HepG2 (cell line): Measurements from ENCODE around the gene TST. TPM values are rescaled to one million over a fixed set of nuclear protein-coding genes. Genes with fewer than 3 reads are reported as not detected.

Source experiments
- ATF3 ChIP-seq: sonication (generic); formaldehyde crosslinking; IDR thresholded peaks from 2 replicates; pipeline ENCODE4 v1.4.0; 2020; ENCODE audit warnings: missing genetic modification reagents
- BATF2 ChIP-seq: sonication (generic); formaldehyde crosslinking; IDR thresholded peaks from 2 replicates; pipeline ENCODE4 v1.8.0; 2022; ENCODE audit warnings: mild to moderate bottlenecking, missing genetic modification reagents, moderate library complexity
- FUBP1 ChIP-seq: sonication (generic); formaldehyde crosslinking; IDR thresholded peaks from 2 replicates; pipeline ENCODE4 v1.5.1; 2020; ENCODE audit warnings: missing genetic modification reagents, mild to moderate bottlenecking, borderline replicate concordance
- GTF2F1 ChIP-seq: fragments of 150-350 bp; IDR thresholded peaks from 2 replicates; pipeline ENCODE4 v1.6.1; 2014; ENCODE audit warnings: low read length
- HDAC1 ChIP-seq: sonication (generic); formaldehyde crosslinking; IDR thresholded peaks from 2 replicates; pipeline ENCODE4 v1.5.1; 2020; ENCODE audit warnings: mild to moderate bottlenecking, missing genetic modification reagents
- HES4 ChIP-seq: sonication (generic); formaldehyde crosslinking; IDR thresholded peaks from 2 replicates; pipeline ENCODE4 v1.9.0; 2021; ENCODE audit warnings: mild to moderate bottlenecking, missing genetic modification reagents, borderline replicate concordance
- HNF4G ChIP-seq, 2 experiments: sonication (generic) in 1 of 2; formaldehyde crosslinking in 1 of 2; IDR thresholded peaks; 2 replicates each; pipeline versions ENCODE4 v1.4.0 to v1.6.1; 2011 to 2020; ENCODE audit warnings: borderline replicate concordance in 2 of 2, low read depth in 2 of 2, mild to moderate bottlenecking in 2 of 2, low read length in 1 of 2, missing genetic modification reagents in 1 of 2, moderate library complexity in 1 of 2
- HNRNPK ChIP-seq: fragments of 200-400 bp; formaldehyde crosslinking; IDR thresholded peaks from 2 replicates; pipeline ENCODE4 v1.6.1; 2018; ENCODE audit warnings: low read length, low read depth, moderate library complexity, mild to moderate bottlenecking; ENCODE audit not compliant: poor library complexity, severe bottlenecking
- KAT2B ChIP-seq: fragments of 150-350 bp; IDR thresholded peaks from 2 replicates; pipeline ENCODE4 v1.6.1; 2014; ENCODE audit warnings: low read depth, low read length, borderline replicate concordance
- MXD1 ChIP-seq: sonication (generic); formaldehyde crosslinking; IDR thresholded peaks from 2 replicates; pipeline ENCODE4 v1.4.0; 2020; ENCODE audit warnings: mild to moderate bottlenecking, missing genetic modification reagents
- TEAD2 ChIP-seq: sonication (generic); formaldehyde crosslinking; IDR thresholded peaks from 2 replicates; pipeline ENCODE4 v1.9.0; 2021; ENCODE audit warnings: missing genetic modification reagents
- ZC3H4 ChIP-seq: sonication (generic); formaldehyde crosslinking; IDR thresholded peaks from 2 replicates; pipeline ENCODE4 v1.4.0; 2020; ENCODE audit warnings: missing genetic modification reagents, borderline replicate concordance
- ZKSCAN8 ChIP-seq: IDR thresholded peaks from 2 replicates; pipeline ENCODE4 v1.6.1; 2016; ENCODE audit warnings: borderline replicate concordance, missing genetic modification reagents, missing compliant biosample characterization
- ZNF18 ChIP-seq: sonication (generic); formaldehyde crosslinking; IDR thresholded peaks from 2 replicates; pipeline ENCODE4 v1.8.0; 2022; ENCODE audit warnings: mild to moderate bottlenecking, missing genetic modification reagents; ENCODE audit not compliant: insufficient replicate concordance
- ZNF3 ChIP-seq: IDR thresholded peaks from 2 replicates; pipeline ENCODE4 v1.7.0; 2017; ENCODE audit warnings: inconsistent platforms
- ZNF335 ChIP-seq: sonication (generic); formaldehyde crosslinking; IDR thresholded peaks from 2 replicates; pipeline ENCODE4 v1.4.0; 2020; ENCODE audit warnings: missing genetic modification reagents
- ZNF564 ChIP-seq: sonication (generic); formaldehyde crosslinking; IDR thresholded peaks from 2 replicates; pipeline ENCODE4 v1.8.1; 2023; ENCODE audit warnings: mild to moderate bottlenecking, missing genetic modification reagents
- ZNF574 ChIP-seq: sonication (generic); formaldehyde crosslinking; IDR thresholded peaks from 2 replicates; pipeline ENCODE4 v1.4.0; 2020; ENCODE audit warnings: missing genetic modification reagents
- ZNF713 ChIP-seq: sonication (generic); formaldehyde crosslinking; IDR thresholded peaks from 2 replicates; pipeline ENCODE4 v1.4.0; 2020; ENCODE audit warnings: mild to moderate bottlenecking, missing genetic modification reagents
- ZNF883 ChIP-seq: sonication (generic); formaldehyde crosslinking; IDR thresholded peaks from 2 replicates; pipeline ENCODE4 v1.5.1; 2020; ENCODE audit warnings: mild to moderate bottlenecking, missing genetic modification reagents; ENCODE audit errors: not compliant biosample characterization
- polyA plus RNA-seq, 8 experiments: library from polyadenylated mRNA; depleted of rRNA in 3 of 8; stranded (reverse) in 7 of 8; unstranded in 1 of 8; fragments of >200 nt; fragmentation: Illumina TruSeq in 4 of 8; extraction: Trizol in 4 of 8; gene quantifications; 2 replicates each; pipeline versions ENCODE4 v1.2.1 to v1.2.3, GENCODE V29; 2011 to 2016; ENCODE audit warnings: low read depth in 4 of 8, missing spikeins in 1 of 8, mixed read lengths in 1 of 8; ENCODE audit not compliant: insufficient read depth in 1 of 8
- total RNA-seq, 5 experiments: library from RNA; depleted of rRNA; stranded (reverse); fragments of >200 nt; fragmentation: Illumina TruSeq; extraction: Trizol; gene quantifications; 2 replicates each; pipeline ENCODE4 v1.2.3, GENCODE V29; 2016; ENCODE audit warnings: low read depth in 1 of 5

Gene TST
- total and polyA plus RNA-seq, 2 of the 13 experiments (the other 11 are each of a cell fraction or from before 2014, with no cell fraction given) = 44.6 to 63.6 TPM

GRCh38 chr22:37033605-37034430 lies 14.6 kb upstream of the TST start (continued):
- TF ChIP-seq MXD1 (CRISPR knock-in tag) (no peak), BATF2 (CRISPR knock-in tag) (no peak), ZNF574 (CRISPR knock-in tag) (peak; percentile 86), ZNF564 (CRISPR knock-in tag) (peak; percentile 50; the same call in 1 of the 2 replicates), FUBP1 (CRISPR knock-in tag) (no peak), ZNF713 (CRISPR knock-in tag) (0 out of 2 replicates have a peak, but pooled peaks have one; percentile 23), HDAC1 (CRISPR knock-in tag) (peak; percentile 82), TEAD2 (CRISPR knock-in tag) (no peak), KAT2B (no peak), GTF2F1 (no peak), HNF4G (IDR thresholded peaks at IDR 0.05; ENCODE audit: borderline replicate concordance, low read depth, low read length) (peak; percentile 96), HNF4G (CRISPR knock-in tag; IDR thresholded peaks at IDR 0.05; ENCODE audit: borderline replicate concordance, low read depth) (peak; percentile 91; the same call in 1 of the 2 replicates), ZNF18 (CRISPR knock-in tag) (no peak), ZNF335 (CRISPR knock-in tag) (no peak), ZNF883 (CRISPR knock-in tag) (no peak), ATF3 (CRISPR knock-in tag) (0 out of 2 replicates have a peak, but pooled peaks have one; percentile 19), ZC3H4 (CRISPR knock-in tag) (peak; percentile 70; the same call in 1 of the 2 replicates), ZKSCAN8 (CRISPR knock-in tag) (no peak), ZNF3 (CRISPR knock-in tag) (no peak), HNRNPK (no peak), HES4 (CRISPR knock-in tag) (no peak)
